ENCODE data around the gene BABAM2. TPM values are rescaled to one million over a fixed set of nuclear protein-coding genes. Genes with fewer than 3 reads are reported as not detected.

BABAM2 gene
- total and polyA plus RNA-seq, 2 of the 4 experiments (the other 2 are of a cell fraction), result 20.9 to 23.1 TPM

- Histone ChIP-seq H3K4ac (ENCODE audit: low read depth, low read length) (0 out of 2 replicates have a peak overlapping the region, but pooled peaks have one; percentile 18), H2BK5ac (ENCODE audit: low read depth, low read length, poor library complexity, severe bottlenecking) (no peak overlapping the region), H3K56ac (ENCODE audit: extremely low read depth, insufficient read depth, low read length) (no peak overlapping the region), H3K18ac (ENCODE audit: low read depth, low read length) (no peak overlapping the region), H2BK120ac (ENCODE audit: low read depth, low read length) (peak overlapping the region; percentile 7; the same call in 1 of the 2 replicates), H3K23ac (ENCODE audit: low read depth, low read length) (no peak overlapping the region), H3K4me1 (ENCODE audit: control insufficient read depth, insufficient read depth, low read length) (peaks cover 2% of the 10 kb centered on the region), H2BK20ac (ENCODE audit: low read depth, low read length) (peak overlapping the region; percentile 2; the same call in 1 of the 2 replicates), H3K9me1 (ENCODE audit: insufficient read depth, low read length) (peaks cover 3% of the 10 kb centered on the region), H3K79me1 (ENCODE audit: low read depth in 1 of 2, low read length in 2 of 2) (peaks cover 3 to 13% of the 10 kb centered on the region in 2 experiments; a peak in 2 of 4 replicates), H3K9ac (ENCODE audit: low read depth, low read length) (no peak overlapping the region), H3K27ac (ENCODE audit: insufficient read depth, low read length) (no peak overlapping the region), H2AK9ac (replicated peaks; ENCODE audit: low read depth, low read length, poor library complexity) (no peak overlapping the region), H4K20me1 (ENCODE audit: insufficient read depth, low read length) (no peaks in the 10 kb centered on the region), H3K4me3 (ENCODE audit: insufficient read depth, low read depth, low read length) (no peak overlapping the region), H3K14ac (replicated peaks; ENCODE audit: low read depth, low read length) (no peak overlapping the region), H2BK15ac (ENCODE audit: low read depth, low read length) (peak overlapping the region; percentile 34; the same call in 2 of the 3 replicates), H3K27me3 (ENCODE audit: control insufficient read depth, insufficient read depth, low read length) (no peaks in the 10 kb centered on the region), H3K9me3 (ENCODE audit: control insufficient read depth, insufficient read depth, low read length) (0 out of 2 replicates have a peak, but pooled peaks cover under 1% of the 10 kb centered on the region), H3K4me2 (ENCODE audit: low read depth, low read length) (no peak overlapping the region), H4K5ac (ENCODE audit: low read depth, low read length) (no peak overlapping the region), H4K91ac (ENCODE audit: insufficient read depth, low read depth, low read length) (no peak overlapping the region), H3K36me3 (ENCODE audit: control insufficient read depth, insufficient read depth, low read length) (no peaks in the 10 kb centered on the region), H4K8ac (ENCODE audit: low read depth in 2 of 2, low read length in 2 of 2) (no peak overlapping the region), H2AFZ (replicated peaks; ENCODE audit: low read length, poor library complexity) (no peak overlapping the region), H2AK5ac (ENCODE audit: low read depth, low read length) (no peak overlapping the region; the same call in 1 of the 2 replicates)
- no TSS peak for BruUV-seq (replicated peaks)
- CTCF ChIA-PET, result no interaction called here
- in situ Hi-C loops (cut with MboI; ENCODE audit: low sequenced_read_pairs), result no loop called here
- intact Hi-C loops (cut with micrococcal nuclease), result no loop called here
- peak; percentile 40 for DNase-seq
- TF ChIP-seq, protein P1, sequence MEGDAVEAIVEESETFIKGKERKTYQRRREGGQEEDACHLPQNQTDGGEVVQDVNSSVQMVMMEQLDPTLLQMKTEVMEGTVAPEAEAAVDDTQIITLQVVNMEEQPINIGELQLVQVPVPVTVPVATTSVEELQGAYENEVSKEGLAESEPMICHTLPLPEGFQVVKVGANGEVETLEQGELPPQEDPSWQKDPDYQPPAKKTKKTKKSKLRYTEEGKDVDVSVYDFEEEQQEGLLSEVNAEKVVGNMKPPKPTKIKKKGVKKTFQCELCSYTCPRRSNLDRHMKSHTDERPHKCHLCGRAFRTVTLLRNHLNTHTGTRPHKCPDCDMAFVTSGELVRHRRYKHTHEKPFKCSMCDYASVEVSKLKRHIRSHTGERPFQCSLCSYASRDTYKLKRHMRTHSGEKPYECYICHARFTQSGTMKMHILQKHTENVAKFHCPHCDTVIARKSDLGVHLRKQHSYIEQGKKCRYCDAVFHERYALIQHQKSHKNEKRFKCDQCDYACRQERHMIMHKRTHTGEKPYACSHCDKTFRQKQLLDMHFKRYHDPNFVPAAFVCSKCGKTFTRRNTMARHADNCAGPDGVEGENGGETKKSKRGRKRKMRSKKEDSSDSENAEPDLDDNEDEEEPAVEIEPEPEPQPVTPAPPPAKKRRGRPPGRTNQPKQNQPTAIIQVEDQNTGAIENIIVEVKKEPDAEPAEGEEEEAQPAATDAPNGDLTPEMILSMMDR (conservative IDR thresholded peaks at IDR 0.05; ENCODE audit: low read depth, low read length), result peak; percentile 23; the same call in 1 of the 2 replicates
- TF ChIP-seq POLR2A (IDR thresholded peaks at IDR 0.05; ENCODE audit: low read depth, low read length), result no peak
- TF ChIP-seq SMC3 (IDR thresholded peaks at IDR 0.05; ENCODE audit: low read depth, low read length), result peak; percentile 13; the same call in 1 of the 2 replicates
- TF ChIP-seq RAD21 (IDR thresholded peaks at IDR 0.05; ENCODE audit: low read length), result peak; percentile 29; the same call in 1 of the 2 replicates
- peak; percentile 30; the same call in 1 of the 2 replicates for ATAC-seq (ENCODE audit: low read depth)
- WGBS, 2 experiments (ENCODE audit: extremely low coverage in 2 of 2, insufficient read length in 1 of 2), result 89% methylated on average over 2 of the region's 3 CpGs; no CpG with 5 or more reads in 1 of the 2 experiments
- dilution Hi-C loops (cut with HindIII; ENCODE audit: low sequenced_read_pairs, unreplicated experiment), result no loop called here
- POLR2A ChIA-PET (ENCODE audit: unreplicated experiment), result no interaction called here
Measured at GRCh38 chr2:27973592-27973991, 83.1 kb downstream of the BABAM2 start.
